GM04503 (cell line): ENCODE measurements around the gene GJA3.

Source experiments
- DNase-seq: peaks from one replicate; pipeline ENCODE4 v3.0.0-alpha.2; 2012; ENCODE audit warnings: low read depth

The GJA3 gene

DNA sequence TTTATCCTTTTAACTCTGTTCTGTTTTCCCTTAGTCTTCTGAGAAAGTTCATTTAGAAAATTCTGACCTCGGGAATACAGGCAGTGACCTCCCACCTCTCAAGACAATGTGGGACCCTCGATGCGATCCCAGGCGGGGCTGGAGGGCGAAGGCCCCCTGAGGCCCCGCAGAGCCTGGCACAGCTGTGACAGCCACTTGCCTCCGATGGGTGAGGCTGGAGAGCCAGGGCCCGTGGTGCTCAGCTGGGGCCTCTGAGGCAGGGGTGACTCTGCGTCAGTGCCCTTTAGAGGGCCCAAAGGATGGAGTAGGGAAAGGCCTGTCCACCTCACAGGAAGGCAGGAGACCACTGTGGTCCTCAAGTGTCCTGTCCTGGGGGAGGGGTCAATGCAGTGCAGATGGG is 10.3 kb downstream of the GJA3 start:
- DNase-seq = no peak

- no peak for DNase-seq
Measured at GRCh38 chr13:20149762-20150161, 11.1 kb downstream of the GJA3 start.

DNA sequence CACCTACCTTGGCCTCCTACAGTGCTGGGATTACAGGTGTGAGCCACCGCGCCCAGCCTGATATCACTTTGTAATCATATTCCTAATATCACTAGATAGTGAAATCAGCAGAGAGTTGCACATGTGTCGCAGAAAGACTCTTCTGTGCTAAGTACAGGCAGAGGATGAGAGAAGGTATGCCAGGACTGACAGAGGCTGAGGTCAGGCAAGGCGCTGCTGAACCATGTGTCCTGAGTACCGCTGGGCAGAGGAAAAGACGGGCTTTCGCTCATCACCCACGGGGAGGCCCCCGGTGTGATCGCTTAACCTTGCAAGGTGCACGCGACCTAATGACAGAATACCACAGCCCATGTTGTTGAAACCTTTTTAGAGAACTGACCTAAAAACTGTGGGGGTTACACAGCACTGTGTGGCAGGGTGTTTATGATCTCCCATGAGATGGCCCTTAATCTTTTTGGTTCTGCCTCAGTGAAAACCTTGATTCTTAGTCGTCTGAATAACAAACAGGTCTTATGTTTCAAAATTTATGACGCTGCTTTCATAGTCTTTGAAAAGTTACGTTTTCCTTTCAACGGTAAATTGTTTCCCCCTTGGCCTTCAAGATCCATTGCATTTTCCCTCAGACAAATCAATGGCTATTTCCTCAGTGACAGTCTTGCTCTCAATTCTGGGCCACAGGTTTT is 12.2 kb downstream of the GJA3 start:
- no peak for DNase-seq

GRCh38 chr13:20146381-20146780 is 14.5 kb downstream of the GJA3 start:
- DNase-seq = no peak

DNA sequence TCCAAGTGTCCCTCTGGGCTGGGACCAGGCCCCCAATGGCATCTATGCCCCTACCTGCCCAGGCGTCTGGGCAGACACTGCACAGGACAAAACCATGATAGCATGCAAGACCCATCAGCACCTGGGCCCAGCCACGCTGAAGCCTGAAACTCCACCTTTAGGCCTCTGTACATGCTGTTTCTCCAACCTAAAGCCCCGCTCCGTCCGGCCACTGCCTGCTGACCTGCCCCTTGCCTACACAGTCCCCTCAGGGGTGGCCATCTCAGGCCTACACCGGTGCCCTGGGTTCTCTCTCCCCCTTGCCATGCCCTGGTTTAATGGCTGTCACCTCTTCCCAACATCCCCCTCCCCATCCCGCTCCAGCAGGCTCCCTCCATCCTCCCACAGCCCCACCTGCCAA is 15.3 kb downstream of the GJA3 start:
- DNase-seq = no peak

DNA sequence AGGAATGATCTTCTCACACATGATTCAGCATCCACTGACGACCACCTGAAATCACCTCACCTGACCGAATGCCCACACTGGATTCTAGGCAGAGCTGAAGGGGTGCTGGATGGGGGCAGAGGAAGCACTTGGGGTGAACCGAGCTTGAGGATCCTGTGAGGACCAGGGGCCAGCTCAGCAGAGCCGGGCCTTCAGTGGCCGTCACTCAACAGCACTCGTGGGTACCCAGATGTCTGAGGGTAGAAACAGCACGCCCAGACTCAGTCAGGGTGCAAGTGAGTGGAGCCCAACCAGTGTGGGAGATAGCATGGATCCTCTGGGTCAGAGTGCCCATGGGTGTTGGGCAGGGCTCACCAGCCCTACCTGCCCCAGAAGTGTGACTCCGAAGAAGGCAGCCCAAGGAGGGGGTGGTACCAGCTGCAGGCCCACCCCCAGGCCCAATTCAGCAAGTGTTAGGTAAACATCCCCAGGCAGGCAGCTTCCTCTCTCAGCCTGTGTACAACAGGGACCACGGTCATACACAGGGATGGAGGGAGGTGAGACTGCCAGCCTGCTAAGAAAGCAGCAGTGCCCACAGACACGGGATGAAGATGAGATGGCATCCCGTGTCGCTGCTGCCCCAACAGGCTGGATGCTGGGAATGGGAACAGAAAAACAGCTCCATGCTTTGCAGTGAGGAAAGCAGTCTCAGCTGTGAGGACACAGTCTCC is 16.6 kb downstream of the GJA3 start:
- DNase-seq = no peak

DNA sequence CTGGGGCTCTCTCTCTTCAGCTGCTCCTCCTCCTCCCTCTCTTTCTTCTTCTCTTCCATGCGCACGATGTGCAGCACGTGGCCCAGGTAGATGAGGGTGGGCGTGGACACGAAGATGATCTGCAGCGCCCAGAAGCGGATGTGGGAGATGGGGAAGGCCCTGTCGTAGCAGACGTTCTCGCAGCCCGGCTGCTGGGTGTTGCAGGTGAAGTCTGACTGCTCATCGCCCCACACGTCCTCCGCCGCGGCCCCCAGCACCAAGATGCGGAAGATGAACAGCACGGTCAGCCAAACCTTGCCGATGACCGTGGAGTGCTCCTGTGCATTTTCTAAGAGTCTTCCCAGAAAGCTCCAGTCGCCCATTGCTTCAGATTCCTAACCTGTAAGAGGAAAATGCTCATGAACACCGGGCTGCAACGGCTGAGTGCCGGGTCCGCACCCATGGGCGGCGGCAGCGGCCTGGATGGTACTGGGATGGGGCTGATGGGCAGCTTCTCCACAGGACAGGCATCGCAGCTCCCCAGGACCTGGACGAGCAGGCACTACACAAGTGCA is 17.8 kb downstream of the GJA3 start:
- DNase-seq = no peak

DNA sequence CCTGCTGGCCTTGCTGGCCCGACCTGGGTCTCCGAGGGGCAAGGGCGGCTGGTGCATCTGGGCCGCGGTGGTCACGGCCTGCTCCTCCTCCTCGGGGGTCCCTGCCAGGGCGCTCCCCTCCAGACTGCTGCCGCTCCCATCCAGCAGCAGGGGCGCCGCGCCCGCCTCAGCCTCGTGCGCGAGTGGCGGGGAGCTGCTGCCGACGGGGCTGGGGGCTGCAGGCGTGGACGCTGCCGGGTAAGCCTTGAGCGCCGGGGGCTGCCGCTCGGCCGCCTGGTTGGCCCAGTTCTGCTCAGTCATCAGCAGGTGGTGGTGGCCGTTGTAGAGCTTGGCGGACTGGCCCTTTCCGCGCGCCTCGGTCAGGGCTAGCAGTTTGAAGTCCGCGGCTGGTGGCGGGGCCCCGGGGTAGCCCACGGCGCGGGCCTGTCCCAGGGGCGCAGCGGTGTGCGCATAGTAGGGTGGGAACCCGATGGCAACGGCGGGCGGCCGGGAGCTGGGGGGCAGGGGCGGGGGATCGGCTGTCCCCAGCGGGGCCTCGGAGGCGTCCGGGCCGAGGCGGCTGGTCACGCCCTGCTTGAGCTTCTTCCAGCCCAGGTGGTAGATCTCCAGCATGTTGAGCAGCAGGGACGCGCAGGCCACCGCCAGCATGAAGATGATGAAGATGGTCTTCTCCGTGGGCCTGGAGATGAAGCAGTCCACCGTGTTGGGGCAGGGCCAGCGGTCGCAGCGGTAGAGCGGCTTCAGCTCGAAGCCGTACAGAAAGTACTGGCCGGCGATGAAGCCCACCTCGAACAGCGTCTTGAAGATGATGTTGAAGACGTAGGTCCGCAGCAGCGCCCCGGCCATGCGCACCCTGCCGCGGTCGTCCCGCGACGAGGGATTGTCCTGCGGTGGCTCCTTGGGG is 18.6 kb downstream of the GJA3 start:
- DNase-seq = no peak

DNA sequence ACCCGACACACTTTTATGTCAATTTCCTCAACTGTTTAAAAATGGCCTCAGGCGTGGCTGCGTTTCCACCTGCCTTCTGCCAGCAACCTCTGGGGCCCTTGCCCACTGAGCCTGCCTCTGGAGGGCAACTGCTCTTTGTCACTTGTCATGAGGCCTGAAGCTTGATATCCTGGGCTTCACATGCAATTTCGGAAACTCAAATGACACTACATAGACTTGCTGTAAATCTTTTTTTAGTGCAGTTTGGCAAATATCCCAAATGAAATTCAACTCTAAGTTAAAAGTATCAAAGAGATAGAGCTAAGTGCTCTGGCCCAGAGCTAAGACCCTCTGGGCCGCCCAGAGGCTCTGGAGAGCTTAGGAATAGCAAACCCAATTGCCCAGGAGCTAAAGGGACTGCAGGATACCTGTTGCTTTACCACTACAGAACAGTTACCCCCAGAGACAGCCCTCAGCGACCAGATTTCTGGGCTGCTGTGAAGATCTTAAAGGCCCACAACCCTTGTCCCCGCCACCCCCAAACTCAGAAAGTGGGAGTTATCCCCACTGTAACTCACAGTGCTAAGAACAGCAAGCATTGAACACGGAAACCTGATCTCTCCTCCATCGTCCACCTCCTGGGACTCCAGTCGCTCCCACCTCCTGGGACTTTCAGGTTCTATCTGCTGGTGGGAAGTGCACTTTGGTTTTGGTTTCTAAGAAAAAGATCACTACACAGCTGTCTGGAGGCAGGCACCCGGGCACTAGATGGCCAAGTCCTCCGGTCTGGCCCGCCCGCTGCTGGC is 19.4 kb downstream of the GJA3 start:
- no peak for DNase-seq

GRCh38 chr13:20140487-20140886 is 20.4 kb downstream of the GJA3 start:
- DNase-seq = no peak

- DNase-seq = no peak
Measured at GRCh38 chr13:20137875-20138274, 23.0 kb downstream of the GJA3 start.

DNA sequence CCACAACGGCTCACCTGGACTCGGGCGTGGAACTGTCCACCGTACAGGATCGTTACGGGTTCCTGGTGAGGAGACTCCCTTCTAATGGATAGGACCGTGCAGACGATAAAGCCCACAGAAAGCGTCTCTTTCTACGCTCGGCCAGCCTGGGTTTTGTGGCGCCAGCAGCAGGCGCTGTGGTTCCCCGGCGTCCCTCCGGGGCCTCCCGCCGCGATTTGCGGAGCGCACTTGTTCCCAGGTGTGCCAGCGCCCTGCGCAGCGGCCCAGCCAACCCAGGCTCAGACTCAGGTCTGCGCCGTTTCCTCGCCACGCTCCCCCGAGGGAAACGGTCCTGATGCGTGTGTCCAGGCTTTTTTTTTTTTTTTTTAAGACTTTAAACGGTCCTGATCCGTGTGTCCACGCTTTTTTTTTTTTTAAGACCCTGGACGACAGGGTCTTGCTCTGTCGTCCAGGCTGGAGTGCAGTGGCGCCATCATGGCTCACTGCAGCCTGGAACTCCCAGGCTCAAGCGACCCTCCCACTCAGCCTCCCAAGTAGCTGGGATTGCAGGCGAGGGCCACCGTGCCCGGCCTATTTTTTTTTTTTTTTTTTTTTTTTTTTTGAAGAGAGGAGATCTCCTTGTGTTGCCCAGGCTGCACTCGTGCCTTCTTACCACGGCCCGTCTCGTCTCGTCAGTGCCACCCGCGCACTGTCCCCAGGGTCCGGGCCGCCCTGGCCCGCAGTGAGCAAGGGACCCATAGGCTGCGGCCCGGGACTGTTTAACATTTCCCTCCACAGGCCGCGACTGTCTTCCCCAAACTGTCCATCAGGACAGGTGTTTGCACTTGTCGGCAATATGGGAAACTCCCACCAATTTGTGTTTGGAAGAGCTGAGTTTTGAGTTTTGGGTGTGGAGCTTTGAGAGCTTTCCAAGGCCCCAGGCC is 23.8 kb downstream of the GJA3 start:
- no peak for DNase-seq

- no peak for DNase-seq
Measured at GRCh38 chr13:20134732-20135131, 26.1 kb downstream of the GJA3 start.

GRCh38 chr13:20132052-20132634 is 28.7 kb downstream of the GJA3 start:
- DNase-seq = no peak

DNA sequence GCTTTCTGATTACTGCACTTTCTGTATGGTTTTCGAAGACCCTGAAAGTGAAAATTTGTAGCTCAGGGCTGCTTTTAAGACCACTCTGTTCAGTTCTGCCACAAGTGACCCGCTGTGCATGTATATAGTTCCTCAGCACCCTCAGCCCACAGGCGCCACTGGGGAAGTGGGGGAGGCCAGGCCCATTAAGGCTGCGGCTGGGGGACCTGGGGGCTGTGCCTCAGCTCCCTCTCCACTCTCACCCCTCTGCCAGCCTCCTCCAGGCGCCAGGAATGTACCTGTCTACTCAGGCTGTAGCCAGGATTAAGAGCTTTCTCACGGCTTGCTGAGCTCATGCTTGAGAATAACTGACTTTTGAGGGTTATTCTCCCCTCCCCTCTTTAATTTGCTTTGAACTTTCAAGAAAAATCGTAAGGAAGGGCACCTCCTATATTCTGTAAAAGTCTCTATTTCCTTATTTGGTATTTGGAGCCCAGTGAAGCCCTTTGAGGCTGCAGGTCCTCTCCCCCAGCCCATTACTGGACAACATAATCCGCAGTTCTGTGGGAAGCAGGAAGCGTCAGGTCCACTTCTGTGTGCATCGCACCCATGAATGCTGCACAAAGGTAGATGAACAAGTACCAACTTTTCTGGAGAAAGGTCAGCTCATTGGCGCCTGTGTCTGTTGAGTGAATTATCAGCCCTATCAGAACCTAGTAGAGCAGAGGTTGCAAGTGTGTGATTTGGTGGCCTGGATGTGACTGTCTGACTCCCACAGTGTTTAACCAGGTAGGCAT is 29.6 kb downstream of the GJA3 start:
- DNase-seq = no peak

- no peak for DNase-seq
Measured at GRCh38 chr13:20130652-20131051, 30.2 kb downstream of the GJA3 start.

DNA sequence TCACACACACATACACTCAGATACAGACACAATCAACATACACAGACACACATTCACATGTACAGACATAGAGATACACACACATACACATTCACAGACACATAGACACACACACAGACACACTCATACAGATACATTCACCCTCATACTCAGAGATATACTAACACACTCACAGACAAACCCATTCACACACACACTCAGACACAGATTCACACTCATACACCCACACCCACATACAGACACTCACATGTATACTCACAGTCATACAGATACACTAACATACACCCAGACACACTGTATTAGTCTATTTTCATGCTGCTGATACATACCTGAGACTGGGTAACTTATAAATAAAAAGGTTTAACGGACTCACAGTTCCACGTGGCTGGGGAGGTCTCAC is 30.8 kb downstream of the GJA3 start:
- no peak for DNase-seq

DNA sequence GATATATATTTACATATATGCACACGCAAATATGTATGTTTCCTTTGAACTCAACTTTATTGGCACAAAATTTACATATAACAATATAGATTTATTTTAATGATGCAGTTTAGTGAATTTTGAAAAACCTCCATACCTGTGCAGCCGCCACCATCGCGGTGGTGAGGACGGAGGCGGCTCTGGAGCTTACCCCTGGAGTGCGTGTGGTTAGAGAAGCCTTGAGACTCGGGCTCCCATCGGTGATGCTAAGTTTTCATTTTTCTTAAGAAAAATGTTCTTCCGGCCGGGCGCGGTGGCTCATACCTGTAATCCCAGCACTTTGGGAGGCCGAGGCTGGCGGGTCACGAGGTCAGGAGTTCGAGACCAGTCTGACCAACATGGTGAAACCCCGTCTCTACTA is 31.8 kb downstream of the GJA3 start:
- DNase-seq = no peak

DNA sequence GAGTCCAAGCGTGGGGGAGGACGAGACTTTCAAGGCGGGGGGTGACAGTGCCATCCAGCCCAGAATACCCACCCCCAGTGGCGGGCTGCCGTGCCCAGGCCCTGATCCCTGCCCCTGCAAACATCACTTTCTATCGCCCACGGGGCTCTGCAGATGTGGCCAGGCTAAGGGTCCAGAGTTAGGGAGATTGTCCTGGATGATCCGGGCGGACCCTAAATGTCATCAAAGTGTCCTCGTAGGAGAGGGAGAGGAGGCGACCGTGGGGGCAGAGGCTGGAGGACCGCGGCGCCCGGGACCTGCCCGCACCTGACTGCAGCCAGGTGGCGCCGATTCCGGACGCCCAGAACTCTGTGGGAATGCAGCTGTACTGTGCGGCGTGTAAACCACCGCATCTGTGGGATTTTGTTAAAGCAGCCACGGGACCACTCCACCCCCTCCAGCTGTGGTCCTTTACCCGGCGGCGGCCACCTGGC is 32.4 kb downstream of the GJA3 start:
- DNase-seq = no peak
